ENCODE measurements around the gene PAX9.

DNA sequence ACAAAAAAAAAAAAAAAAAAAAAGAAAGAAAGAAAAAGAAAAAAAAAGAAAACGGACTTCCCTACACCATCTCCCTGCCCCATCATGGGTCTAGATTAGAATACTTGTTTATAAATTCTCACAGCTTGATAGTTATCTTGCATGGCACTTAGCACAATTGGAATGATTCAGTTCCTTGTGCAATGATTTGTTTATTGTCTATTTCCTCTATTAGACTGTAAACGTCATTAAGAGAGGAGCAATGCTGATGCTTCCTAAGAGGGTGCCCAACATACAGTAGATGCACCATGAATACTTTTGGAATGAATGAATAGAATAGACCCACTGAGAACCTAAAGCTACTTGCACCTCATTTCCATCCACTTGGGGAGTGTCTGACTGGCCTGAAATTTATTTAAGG is 40.8 kb downstream of the PAX9 start:
- TF ChIP-seq, protein P1, sequence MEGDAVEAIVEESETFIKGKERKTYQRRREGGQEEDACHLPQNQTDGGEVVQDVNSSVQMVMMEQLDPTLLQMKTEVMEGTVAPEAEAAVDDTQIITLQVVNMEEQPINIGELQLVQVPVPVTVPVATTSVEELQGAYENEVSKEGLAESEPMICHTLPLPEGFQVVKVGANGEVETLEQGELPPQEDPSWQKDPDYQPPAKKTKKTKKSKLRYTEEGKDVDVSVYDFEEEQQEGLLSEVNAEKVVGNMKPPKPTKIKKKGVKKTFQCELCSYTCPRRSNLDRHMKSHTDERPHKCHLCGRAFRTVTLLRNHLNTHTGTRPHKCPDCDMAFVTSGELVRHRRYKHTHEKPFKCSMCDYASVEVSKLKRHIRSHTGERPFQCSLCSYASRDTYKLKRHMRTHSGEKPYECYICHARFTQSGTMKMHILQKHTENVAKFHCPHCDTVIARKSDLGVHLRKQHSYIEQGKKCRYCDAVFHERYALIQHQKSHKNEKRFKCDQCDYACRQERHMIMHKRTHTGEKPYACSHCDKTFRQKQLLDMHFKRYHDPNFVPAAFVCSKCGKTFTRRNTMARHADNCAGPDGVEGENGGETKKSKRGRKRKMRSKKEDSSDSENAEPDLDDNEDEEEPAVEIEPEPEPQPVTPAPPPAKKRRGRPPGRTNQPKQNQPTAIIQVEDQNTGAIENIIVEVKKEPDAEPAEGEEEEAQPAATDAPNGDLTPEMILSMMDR (IDR thresholded peaks at IDR 0.05; ENCODE audit: poor library complexity), result no peak
- TF ChIP-seq EZH2 (IDR thresholded peaks at IDR 0.05; ENCODE audit: borderline replicate concordance) (no peak), EZH2phosphoT487 (IDR thresholded peaks at IDR 0.05; ENCODE audit: low read depth, severe bottlenecking, unreplicated experiment) (no peak)
